ENCODE measurements around the gene FADS2. TPM values are rescaled to one million over a fixed set of nuclear protein-coding genes. Genes with fewer than 3 reads are reported as not detected.
A peak's percentile ranks its signal among the peaks of the same experiment; 100 is the strongest.

FADS2 gene
- polyA plus RNA-seq, 1 donor (not counting 4 experiments of a cell fraction or from before 2014, with no cell fraction given), result 196 TPM

DNA sequence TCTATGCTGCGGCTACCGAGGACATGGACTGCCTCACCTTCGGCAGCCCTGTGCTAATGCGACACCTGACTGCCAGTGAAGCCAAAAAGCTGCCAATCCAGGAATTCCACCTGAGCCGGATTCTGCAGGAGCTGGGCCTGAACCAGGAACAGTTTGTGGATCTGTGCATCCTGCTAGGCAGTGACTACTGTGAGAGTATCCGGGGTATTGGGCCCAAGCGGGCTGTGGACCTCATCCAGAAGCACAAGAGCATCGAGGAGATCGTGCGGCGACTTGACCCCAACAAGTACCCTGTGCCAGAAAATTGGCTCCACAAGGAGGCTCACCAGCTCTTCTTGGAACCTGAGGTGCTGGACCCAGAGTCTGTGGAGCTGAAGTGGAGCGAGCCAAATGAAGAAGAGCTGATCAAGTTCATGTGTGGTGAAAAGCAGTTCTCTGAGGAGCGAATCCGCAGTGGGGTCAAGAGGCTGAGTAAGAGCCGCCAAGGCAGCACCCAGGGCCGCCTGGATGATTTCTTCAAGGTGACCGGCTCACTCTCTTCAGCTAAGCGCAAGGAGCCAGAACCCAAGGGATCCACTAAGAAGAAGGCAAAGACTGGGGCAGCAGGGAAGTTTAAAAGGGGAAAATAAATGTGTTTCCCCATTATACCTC, 32.1 kb upstream of the FADS2 start:
- no peak for DNase-seq (ENCODE audit: low read depth, low spot score)
- Histone ChIP-seq H3K27me3 (ENCODE audit: control insufficient read depth, extremely low read depth, insufficient read depth, low read length) (no peaks in the 10 kb centered on the region), H3K36me3 (ENCODE audit: control insufficient read depth in 2 of 2, extremely low read depth in 1 of 2, insufficient read depth in 2 of 2, low read length in 2 of 2) (peaks cover 5 to 7% of the 10 kb centered on the region in 2 experiments), H4K20me1 (ENCODE audit: control insufficient read depth, extremely low read depth, insufficient read depth, low read length) (no peaks in the 10 kb centered on the region), H3K9me1 (ENCODE audit: control insufficient read depth, extremely low read depth, insufficient read depth, low read length) (no peaks in the 10 kb centered on the region), H3K4me1 (ENCODE audit: control insufficient read depth, extremely low read depth, insufficient read depth, low read length) (peaks cover 11% of the 10 kb centered on the region), H2AFZ (ENCODE audit: control insufficient read depth, low read length) (no peak overlapping the region), H3K9me3 (ENCODE audit: control insufficient read depth, low read depth, low read length) (no peaks in the 10 kb centered on the region), H3K79me2 (ENCODE audit: control insufficient read depth, insufficient read depth, low read length) (peaks cover 56% of the 10 kb centered on the region), H3K4me3 (ENCODE audit: control insufficient read depth in 2 of 3, extremely low read depth in 1 of 3, insufficient read depth in 2 of 3, low read depth in 1 of 3, low read length in 3 of 3) (no peak overlapping the region), H3K9ac (ENCODE audit: control insufficient read depth, extremely low read depth, insufficient read depth, low read length) (no peak overlapping the region), H3K4me2 (ENCODE audit: control insufficient read depth, extremely low read depth, insufficient read depth, low read depth, low read length) (no peak overlapping the region), H3K27ac (ENCODE audit: control insufficient read depth, insufficient read depth, low read length) (no peak overlapping the region)
- dilution Hi-C loops (cut with MboI; ENCODE audit: extremely low pct_ligation_motif_present, low sequenced_read_pairs), result no loop called here
- no peak for FAIRE-seq
- no peak for TF ChIP-seq EZH2 (IDR thresholded peaks at IDR 0.05; ENCODE audit: low read length)
- TF ChIP-seq, protein P1, sequence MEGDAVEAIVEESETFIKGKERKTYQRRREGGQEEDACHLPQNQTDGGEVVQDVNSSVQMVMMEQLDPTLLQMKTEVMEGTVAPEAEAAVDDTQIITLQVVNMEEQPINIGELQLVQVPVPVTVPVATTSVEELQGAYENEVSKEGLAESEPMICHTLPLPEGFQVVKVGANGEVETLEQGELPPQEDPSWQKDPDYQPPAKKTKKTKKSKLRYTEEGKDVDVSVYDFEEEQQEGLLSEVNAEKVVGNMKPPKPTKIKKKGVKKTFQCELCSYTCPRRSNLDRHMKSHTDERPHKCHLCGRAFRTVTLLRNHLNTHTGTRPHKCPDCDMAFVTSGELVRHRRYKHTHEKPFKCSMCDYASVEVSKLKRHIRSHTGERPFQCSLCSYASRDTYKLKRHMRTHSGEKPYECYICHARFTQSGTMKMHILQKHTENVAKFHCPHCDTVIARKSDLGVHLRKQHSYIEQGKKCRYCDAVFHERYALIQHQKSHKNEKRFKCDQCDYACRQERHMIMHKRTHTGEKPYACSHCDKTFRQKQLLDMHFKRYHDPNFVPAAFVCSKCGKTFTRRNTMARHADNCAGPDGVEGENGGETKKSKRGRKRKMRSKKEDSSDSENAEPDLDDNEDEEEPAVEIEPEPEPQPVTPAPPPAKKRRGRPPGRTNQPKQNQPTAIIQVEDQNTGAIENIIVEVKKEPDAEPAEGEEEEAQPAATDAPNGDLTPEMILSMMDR (optimal IDR thresholded peaks at IDR 0.05 in 1 of 3, IDR thresholded peaks at IDR 0.05 in 1 of 3, conservative IDR thresholded peaks at IDR 0.05 in 1 of 3; ENCODE audit: extremely low read depth in 1 of 3, insufficient read depth in 2 of 3, low read length in 3 of 3), result no peak

DNA sequence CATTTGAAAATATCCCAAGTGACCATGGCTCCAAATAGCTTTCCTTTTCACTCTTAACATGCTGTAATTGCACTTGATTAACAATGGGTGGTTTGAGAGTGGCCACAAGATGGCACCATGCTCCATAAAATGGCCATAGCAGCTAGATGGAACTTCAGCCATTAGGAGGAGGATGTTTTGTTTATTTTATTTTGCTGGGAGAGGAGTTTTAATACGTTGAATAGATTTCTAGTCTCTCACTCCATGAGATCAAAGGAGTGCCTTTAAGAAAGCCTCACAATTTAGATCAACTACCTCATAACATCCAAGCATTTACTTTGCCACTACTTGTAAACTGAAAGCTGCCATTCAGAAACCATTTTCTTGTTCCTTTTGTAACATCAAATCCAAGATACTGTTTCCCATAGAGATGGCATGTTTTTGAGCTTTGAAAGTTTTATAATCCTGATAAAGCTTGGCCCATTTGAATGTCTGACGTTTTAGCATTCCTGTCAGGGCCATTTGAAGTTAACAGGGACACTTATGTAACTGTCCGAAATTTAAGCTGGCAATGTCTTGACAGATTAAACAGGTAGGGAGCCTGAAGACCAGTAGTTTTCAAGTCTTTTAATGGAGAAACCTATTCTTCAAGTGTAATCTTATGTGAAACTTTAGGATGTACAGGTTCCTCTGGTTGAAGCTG, 30.7 kb upstream of the FADS2 start:
- FAIRE-seq (no peak), DNase-seq (ENCODE audit: low read depth, low spot score) (no peak)
- Histone ChIP-seq H3K27me3 (ENCODE audit: control insufficient read depth, extremely low read depth, insufficient read depth, low read length) (no peaks in the 10 kb centered on the region), H3K27ac (ENCODE audit: control insufficient read depth, insufficient read depth, low read length) (no peak overlapping the region), H3K4me2 (ENCODE audit: control insufficient read depth, extremely low read depth, insufficient read depth, low read depth, low read length) (no peak overlapping the region), H2AFZ (ENCODE audit: control insufficient read depth, low read length) (no peak overlapping the region), H3K9ac (ENCODE audit: control insufficient read depth, extremely low read depth, insufficient read depth, low read length) (no peak overlapping the region), H3K4me3 (ENCODE audit: control insufficient read depth in 2 of 3, extremely low read depth in 1 of 3, insufficient read depth in 2 of 3, low read depth in 1 of 3, low read length in 3 of 3) (no peak overlapping the region), H4K20me1 (ENCODE audit: control insufficient read depth, extremely low read depth, insufficient read depth, low read length) (no peaks in the 10 kb centered on the region), H3K4me1 (ENCODE audit: control insufficient read depth, extremely low read depth, insufficient read depth, low read length) (peaks cover 5% of the 10 kb centered on the region), H3K79me2 (ENCODE audit: control insufficient read depth, insufficient read depth, low read length) (peaks cover 44% of the 10 kb centered on the region), H3K9me3 (ENCODE audit: control insufficient read depth, low read depth, low read length) (no peaks in the 10 kb centered on the region), H3K36me3 (ENCODE audit: control insufficient read depth in 2 of 2, extremely low read depth in 1 of 2, insufficient read depth in 2 of 2, low read length in 2 of 2) (peaks cover 7 to 9% of the 10 kb centered on the region in 2 experiments), H3K9me1 (ENCODE audit: control insufficient read depth, extremely low read depth, insufficient read depth, low read length) (peaks cover under 1% of the 10 kb centered on the region)
- TF ChIP-seq, protein P1 (optimal IDR thresholded peaks at IDR 0.05 in 1 of 3, IDR thresholded peaks at IDR 0.05 in 1 of 3, conservative IDR thresholded peaks at IDR 0.05 in 1 of 3; ENCODE audit: extremely low read depth in 1 of 3, insufficient read depth in 2 of 3, low read length in 3 of 3), result peak; percentile 65 to 88 (median 85)
- TF ChIP-seq EZH2 (IDR thresholded peaks at IDR 0.05; ENCODE audit: low read length), result no peak
- dilution Hi-C loops (cut with MboI; ENCODE audit: extremely low pct_ligation_motif_present, low sequenced_read_pairs), result no loop called here
